ENCODE results near the gene NYAP2.
A peak's percentile ranks its signal among the peaks of the same experiment; 100 is the strongest.

NYAP2 gene

DNA sequence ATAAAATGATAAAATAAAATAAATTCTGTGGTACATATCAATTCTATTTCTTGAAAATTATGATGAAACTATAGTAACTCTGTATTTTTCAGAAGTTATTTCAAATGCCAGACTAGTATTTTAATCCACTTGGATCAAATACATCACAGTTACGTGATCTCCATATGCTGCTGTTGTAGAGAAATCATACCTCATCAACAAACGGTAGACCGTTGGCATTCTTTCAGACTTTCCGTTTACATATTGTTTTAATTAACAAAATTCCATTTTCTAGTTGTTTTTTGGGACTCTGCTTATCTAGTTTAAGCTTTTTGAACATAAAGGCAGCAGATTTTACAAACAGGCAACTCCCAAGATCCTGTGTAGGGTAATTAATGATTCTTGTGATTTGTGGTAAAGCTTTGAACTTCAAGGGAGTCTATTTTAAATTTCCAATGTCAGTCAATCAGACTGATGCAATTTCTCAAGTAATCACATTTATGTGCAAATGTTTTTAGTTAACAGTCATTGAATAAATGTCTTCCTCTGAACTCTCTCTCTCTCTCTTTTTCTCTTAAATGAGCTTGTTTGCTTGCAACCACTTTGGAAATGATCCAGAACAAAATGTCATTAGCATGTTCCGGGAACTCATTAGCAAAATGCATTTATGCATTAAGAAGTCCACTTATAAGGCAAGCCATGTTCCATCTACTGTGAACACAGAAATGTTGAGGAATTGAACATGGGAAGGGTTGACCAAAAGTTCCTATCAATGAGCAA is 31.8 kb downstream of the NYAP2 start:
- no peak for DNase-seq

DNA sequence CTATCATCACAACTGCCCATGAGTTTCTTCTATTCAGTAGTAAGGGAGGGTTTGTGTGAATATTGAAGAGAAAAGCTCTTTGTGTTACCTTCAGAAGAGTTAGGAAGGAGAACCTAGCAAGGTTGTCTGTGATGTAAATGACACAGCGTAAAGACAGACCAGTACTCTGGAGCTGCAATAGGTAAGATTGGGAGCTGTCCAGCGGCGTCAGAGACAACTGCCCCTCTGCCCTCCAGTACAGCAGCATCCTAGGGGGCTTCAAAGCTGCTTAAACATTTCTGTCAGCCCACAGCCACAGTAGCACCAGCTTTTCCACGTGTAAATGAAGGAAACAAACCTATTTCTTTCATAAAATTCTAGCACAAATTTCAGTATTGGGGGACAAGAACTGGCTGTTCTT is 34.5 kb downstream of the NYAP2 start:
- no peak for DNase-seq

DNA sequence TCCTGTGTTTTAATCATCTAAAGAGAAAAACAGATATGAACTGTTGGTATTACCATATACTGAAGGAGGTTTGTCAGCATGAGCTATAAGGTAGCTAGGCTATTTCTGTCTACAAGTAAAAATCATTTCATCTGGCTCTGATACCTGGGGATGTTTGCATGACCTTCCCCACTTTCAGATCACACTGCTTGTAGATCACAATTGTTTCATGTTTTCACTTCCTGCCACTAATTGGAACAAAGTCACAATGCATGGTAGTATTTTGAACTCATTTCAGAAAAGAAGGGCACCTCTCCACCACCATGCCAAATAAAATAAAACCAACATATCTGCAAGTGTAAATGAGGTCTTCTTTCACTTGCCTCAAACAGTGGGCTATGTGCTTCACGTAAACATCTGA is 37.8 kb downstream of the NYAP2 start:
- DNase-seq, result no peak

DNA sequence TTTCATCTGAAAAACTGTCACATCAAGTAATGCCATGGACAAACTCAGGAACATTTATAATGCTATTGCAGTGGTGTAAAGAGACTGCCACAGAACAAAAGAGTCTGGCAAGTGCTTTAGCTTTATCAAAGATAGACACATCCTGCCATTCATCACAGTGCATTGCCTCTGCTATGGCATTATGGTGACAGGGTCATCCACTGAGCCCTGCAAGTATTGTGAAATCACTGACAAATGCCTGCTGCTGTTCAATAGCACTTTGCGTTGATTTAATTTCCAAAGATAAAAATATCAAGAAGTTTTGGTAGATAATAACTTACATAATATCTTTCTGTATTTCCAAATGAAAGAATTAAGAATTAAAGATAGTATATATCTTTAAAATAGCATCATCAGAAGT is 38.7 kb downstream of the NYAP2 start:
- DNase-seq, result no peak

DNA sequence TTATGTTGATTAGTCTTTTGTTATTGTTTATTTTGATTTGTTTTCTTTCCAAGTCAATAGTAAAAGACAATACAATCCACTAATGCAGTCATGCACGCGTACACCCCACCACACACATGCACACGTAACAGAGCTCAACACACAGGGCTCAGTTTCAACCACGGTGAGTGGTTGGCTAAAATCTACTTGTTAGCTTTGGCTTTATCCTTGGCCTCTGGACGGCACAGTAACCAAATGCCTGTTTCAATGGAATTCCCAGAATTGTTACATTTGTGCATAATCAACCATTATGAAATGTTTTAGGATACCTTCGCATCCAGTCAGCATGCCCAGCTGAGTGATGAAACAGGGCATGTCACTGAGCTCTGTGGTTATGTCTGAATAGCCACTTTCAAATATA is 53.2 kb downstream of the NYAP2 start:
- no peak for DNase-seq

DNA sequence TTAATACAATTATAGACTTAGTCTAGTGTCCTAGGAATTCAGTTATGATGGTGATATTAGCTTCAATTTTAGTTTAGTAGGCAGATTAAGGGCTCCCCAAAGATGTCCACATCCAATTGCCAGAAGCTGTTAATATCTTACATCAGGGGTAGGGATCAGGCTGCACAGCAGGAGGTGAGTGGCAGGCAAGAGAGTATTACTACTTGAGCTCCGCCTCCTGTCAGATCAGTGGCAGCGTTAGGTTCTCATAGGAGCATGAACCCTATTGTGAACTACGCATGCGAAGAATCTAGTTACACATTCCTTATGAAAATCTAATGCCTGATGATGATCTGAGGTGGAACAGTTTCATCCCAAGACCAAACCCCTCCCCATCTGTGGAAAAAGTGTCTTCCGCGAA is 54.9 kb downstream of the NYAP2 start:
- no peak for DNase-seq

DNA sequence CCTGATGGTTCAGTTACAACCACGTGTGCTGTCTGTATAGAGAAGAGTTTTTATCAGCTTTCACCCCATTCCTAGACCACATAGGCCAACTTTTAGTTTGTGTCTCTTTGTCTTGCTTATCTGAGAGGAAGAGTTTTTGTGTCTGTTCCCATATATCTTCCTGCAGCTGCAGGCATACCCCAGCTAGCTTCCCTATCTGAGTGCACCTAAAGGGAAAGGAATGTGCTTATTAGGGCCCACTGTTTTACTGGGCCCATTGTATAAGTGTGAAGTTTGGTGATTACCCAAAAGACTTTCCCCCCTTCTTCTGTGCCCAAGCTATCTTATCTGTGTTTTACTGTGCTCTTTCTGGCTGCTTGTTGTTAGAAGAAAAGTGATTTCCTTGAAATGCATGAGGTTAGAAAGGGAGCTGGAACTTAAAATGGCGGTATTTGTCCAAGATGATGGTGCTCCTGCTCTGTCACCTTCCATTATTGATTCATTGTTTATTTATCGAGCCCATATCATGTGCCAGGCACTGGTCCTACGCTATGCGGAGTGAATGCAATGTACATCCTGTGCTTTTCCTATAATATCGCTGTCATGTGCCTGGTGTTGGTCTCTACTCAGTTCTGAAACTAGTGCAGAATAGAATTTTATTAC is 57.2 kb downstream of the NYAP2 start:
- no peak for DNase-seq

DNA sequence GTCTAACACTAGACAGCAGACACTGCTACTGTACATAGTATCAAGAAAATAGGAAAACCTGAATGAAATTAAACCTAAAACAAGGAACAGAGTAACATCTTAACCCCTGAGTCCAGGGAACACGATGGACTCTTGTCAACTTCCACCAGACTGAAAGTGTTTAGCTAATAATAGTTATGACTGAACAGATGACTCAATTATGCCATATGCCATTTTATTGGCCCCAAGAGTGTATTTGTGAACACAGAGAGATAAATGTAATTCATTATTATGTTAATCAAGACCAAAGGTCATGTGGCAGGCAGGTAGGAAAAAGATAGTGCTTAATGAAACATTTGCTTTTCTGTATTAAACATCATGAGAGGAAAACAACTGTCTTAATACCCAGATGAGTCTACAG is 58.0 kb downstream of the NYAP2 start:
- DNase-seq, result no peak

DNA sequence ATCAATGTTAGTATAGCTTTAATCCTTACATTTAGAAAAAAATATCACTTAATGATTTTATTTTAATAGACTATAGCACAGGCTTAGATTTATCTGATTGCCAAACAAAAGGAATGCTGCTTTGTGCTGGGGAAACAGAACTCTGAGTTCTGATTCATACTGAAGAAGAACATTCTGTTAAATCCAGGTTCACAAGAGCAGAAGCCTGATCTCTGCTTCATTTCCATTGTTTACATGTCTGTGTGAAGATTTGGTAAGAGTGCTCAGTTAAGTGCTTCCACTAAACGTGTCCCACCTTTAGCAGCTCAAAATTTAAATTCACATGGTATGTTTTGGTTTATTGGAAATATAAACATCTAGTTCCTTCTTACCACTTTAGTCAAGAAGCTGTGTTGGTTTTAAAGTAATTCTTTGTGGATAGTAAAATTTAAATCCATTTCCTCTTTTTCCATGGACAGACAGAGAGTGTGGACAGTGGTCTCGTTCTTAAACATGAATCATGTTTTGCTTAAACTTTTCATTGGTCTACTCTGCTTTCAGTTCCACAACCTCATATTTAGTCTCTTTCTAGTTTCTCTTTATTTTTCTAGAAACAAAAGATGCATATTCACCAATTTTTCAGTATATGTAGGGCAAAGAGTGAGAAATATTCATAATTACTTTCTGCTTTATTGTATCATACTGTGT is 59.1 kb downstream of the NYAP2 start:
- DNase-seq, result no peak

DNA sequence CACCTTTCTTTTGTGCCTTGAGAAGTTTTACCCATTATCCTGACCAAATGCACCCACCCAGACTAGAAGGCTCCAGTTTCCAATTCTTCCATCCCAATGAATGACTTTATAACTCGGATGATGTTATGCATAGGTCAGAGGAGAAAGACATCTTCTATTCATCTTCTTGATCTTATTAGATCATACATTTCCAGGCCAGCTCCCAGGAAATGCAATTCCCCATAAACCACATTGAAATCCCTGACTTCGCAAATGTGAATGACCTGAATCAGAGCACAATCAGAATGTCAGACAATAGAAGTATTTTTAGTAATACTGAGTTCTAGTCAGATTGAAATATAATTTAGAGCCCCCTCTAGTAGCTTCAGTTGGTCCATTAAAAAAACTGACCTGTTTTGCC is 62.9 kb downstream of the NYAP2 start:
- no peak for DNase-seq

DNA sequence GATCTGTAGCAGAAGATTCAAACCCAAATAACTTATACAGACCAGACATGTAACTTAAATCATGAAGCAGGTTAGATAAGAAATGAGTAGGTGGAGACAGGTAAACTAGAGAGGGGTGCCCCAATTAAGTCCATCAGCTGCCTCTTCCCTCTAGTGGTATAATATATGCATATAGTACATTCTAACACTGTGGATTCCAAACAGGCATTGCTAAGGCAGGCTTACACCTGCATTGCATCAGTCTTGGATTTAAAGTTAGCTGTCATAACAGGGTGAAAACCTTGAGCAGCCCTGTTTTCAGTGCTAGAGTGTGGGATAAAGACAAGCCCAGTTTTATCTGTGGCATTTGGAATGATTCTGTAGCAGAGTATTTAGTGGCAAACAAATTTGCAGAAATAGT is 63.4 kb downstream of the NYAP2 start:
- no peak for DNase-seq

DNA sequence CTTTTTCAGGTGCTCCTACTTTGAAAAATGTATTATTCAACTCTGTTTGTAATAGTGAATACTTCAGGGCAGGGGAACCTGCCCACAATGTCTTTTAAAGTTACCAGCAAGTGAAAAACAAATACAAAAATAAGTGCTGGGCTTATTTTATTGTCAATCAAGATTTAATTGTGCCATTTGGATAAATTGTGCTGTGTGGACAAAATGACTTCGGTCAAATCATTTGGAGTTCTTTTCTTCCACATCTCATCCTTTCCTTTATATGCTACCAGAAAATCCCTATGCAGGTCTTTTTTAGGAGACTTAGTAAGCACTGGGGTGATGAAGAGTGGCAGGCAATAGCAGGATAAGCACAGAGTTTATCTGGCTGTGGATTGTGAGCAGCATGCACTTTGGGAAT is 63.9 kb downstream of the NYAP2 start:
- no peak for DNase-seq

DNA sequence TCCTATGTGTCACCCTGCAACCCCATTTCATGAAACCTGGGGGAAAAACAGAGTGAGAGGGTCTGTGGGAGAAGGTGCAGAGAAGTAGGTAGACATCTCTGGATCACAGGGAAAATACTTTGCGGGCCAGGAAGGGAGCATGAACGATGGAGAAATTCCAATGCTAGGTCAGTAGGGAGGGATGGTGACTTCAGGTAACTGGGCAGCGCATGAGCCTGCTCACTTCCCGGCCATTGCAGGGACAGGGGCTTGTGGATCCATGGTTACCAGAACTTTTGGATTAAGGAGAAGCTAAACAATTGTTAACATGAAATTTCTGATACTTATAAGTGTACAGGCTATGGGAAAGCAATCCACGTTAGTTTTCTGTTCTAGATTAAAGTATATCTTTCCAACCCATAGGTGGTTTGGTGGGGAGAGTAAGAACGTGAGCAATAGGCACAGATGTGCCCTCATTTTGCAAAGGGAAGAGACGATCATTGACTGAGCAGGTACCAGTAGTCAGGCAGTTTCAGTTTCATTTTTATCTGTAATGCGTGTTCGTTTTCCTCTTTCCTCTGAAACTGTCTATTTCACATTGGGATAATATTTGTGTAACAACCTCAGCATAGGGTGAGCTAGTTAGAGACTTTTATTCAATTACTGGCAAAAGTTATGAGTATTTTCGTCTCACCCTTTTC is 65.0 kb downstream of the NYAP2 start:
- peak in 1 of 4 experiments; percentile 1 for DNase-seq

DNA sequence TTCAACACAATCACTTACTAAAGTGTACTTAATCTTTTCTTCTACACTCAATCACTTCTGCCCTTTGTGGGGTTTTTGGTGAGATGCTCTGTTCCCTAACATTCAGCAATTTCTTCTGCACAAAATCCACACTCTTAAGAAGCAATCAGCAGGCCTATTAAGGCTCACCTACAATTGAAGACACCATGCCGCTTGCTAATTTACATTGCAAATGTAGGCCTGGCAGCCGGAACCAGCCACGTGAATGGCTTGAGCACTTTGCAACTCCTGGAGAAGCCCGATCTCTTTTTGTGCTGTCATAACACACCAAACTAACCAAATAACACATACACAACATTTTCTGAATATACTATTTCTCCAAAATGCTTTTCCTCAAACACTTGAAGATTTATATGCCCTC is 66.3 kb downstream of the NYAP2 start:
- DNase-seq, result no peak

DNA sequence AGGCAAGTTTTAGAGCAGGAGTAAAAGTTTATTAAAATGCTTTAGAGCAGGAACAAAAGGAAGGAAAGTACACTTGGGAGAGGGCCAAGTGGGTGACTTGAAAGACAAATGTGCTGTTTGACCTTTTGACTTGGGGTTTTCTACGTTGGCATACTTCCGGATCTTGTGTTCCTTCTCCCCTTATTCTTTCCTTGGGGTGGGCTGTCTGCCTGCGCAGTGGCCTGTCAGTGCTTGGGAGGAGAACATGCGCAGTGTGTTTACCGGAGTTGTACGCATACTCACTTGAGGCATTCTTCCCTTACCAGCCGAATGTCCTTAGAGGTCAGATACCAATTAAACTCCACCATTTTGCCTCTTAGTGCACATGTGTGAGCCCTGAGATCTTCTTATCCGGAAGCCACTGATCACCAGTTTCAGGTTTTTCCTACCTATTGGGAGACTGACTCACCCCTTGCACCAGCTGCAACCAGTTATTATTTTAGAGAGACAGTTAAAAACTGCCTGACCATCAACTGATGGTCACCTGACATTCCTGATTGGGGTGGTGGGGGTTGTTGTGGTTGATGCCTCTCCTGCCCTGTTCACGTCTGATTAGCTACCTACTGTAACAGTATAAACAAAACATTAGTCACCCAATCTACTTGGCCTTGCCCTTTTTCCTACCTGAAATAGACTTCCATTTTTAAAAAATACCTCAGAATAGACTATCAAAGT is 67.5 kb downstream of the NYAP2 start:
- DNase-seq, result no peak

DNA sequence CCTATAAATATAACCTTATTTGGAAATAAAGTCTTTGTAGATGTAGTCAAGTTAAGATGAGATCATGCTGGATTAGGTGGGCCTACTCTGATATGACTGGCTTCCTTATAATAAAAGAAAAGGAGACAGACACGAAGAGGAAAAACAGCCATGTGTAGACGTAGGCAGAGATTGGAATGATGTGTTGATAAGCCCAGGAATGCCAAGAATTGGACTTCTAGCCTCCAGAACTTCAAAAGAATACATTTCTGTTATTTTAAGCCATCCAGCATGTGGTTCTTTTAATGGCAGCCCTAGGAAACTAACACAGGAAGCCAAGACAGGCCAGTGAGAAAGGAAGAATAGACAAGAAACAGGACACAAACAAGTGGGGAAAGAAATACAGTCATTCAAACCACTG is 68.6 kb downstream of the NYAP2 start:
- DNase-seq, result no peak

DNA sequence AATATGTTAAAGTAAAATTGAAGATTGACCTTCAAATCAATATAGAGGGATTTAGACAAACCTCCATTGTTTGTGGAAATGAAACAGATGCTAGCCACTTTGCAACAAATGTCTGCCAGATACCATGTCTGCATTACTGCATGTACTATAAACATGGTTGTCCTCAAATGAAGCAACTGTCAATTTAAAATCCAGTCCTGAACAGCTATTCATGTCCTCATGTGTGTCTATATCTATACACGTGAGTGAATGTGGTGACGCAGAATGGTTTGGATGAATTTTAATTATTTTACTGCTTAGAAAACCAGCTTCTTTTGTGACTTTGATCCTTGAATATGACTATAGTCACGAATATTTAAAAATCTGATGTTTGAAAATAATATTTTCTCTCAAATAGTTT is 71.5 kb downstream of the NYAP2 start:
- DNase-seq, result no peak

DNA sequence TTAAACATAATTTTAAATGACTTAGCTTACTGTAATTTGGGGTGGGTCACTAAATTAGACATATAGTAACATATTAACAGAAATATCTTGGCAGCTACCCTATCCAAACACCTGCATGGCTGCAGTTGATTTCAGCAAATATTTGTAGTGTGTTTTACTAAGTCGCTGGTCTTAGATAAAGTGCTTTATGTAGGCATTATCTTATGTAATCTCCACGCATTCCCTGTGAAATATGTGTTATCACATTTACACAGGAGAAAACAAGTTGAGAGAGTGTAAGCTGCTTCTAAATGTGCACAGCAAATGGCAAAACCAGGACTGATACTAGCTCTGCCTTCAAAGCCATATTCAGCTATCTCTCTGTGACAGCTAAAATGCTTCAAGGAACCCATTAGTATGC is 72.0 kb downstream of the NYAP2 start:
- no peak for DNase-seq

DNA sequence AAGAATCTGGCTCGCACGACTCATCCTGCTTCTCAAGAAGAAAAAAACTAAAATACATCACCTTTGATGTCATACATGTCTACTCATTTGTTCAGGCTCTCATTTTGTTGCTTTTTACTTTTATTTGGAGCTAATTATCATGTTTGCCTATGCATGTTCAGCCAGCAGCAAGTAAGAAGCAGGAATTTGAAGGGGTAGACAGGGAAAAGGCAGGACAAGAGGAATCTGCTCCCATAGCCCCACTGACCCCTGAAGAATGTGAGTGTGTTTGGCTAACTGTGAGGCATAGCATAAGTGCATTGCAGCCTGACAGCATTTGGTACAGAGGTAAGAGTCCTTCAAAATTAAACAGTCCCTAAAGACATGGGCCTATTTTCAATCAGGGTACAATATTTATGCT is 72.7 kb downstream of the NYAP2 start:
- DNase-seq, result no peak

DNA sequence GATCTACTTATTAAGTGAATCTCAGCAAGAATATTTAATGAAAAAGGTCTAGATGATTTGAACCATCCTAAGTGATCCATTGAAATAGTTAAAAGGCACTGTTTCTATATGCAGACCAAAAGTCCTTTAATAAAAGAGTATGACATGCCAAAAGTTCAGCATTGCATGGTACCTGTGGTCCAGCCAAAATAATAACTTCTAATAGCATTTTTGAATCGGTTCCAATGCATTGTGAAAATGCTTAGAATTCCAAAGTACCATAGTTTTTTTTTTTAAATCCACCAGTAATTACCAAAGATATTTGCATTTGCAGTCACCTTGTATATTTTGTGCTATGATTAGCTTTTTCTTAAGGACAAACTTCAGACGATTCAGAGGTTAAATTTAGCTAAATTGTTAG is 79.9 kb downstream of the NYAP2 start:
- DNase-seq, result no peak

DNA sequence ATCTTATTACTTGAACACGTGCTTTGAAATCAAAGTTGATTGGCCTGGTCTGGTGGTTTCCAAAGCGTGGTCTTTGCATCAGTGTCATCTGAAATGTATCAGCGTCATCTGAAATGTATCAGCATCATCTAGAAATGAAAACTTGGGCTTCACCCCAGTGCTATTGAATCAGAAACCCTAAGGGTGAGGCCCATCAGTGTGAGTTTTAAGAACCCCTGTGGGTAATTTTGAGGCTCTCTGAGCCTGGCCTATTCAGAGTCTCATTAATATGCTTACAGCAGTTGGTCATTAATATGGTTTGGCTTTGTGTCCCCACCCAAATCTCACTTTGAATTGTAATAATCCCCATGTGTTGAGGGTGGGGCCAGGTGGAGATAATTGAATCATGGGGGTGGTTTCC is 85.2 kb downstream of the NYAP2 start:
- DNase-seq, result no peak

DNA sequence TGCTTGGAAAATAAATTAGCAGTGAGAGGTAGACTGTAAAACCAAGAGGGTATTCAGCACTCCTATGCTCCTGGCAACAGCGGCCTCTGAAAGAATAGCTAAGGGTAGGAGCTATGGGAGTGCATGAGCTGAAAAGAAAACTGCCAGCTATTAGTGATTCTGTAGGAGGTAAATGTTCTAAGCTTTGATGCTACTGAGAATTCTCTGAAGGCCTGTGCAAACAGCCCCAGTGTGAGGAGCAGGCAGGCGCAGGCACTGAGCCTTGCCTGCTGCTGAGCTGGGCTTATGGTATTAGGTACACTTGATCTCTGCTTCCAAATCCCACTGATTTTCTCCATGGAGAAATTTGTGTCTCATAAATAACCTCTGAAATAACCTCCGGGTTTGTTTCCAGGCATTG is 86.7 kb downstream of the NYAP2 start:
- no peak for DNase-seq

DNA sequence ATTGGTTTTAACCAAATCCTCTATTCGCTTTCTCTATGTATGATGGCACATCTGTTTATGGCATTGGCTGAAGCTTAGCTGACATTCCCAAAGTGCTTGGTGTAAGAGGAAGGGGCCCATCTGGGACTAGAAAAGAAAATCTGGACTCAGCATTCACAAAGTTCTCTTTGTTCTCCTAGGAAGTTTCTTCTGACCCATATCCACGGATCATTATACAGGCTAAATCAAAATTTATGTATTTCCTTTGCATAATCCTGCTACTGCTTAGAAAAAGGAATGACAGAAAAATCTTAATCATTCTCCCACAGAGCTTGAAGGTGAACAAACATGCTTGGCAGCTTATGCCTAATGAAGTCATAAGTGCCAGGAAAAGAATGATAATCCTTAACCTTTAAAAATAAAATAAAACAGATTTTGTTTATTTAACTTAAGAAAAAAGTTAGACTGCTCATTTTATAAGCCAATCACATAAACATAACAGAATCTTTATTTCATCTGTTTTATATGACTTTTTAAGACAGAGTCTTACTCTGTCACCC is 88.4 kb downstream of the NYAP2 start:
- DNase-seq, result no peak
